CD8-positive, alpha-beta memory T cell (primary cell): ENCODE measurements around the gene FBLN1. TPM values are rescaled to one million over a fixed set of nuclear protein-coding genes. Genes with fewer than 3 reads are reported as not detected.
A peak's percentile ranks its signal among the peaks of the same experiment; 100 is the strongest.

ENCODE experiments used
- CTCF ChIA-PET: fragments of 350-600 bp; sonication (Branson Sonifier 250); formaldehyde crosslinking; loops from one replicate; lab custom pipeline; 2021; ENCODE audit warnings: antibody characterized with exemption; lab: Charles Lee
- POLR2A ChIA-PET: fragments of 350-600 bp; sonication (Branson Sonifier 250); formaldehyde crosslinking; loops from one replicate; lab custom pipeline; 2021; ENCODE audit warnings: antibody characterized with exemption; lab: Charles Lee
- DNase-seq, 5 donors: peaks; one replicate each; pipeline versions ENCODE4 v3.0.0 to v3.0.0-alpha.2; 2020 to 2022; ENCODE audit warnings: mixed read lengths in 1 of 5
- H3K27ac ChIP-seq: one replicate; pipeline ENCODE4 v1.7.0; 2013; ENCODE audit warnings: low read depth, mild to moderate bottlenecking, low read length, moderate library complexity
- H3K27me3 ChIP-seq: 2 replicates; pipeline ENCODE4 v1.7.0; 2013; ENCODE audit warnings: low read length, mild to moderate bottlenecking; ENCODE audit not compliant: insufficient read depth, poor library complexity, severe bottlenecking
- H3K36me3 ChIP-seq: 2 replicates; pipeline ENCODE4 v1.7.0; 2013; ENCODE audit warnings: mild to moderate bottlenecking, low read length, moderate library complexity; ENCODE audit not compliant: insufficient read depth
- H3K4me1 ChIP-seq: 2 replicates; pipeline ENCODE4 v1.7.0; 2013; ENCODE audit warnings: mild to moderate bottlenecking, low read length, moderate library complexity; ENCODE audit not compliant: insufficient read depth
- H3K4me3 ChIP-seq: 2 replicates; pipeline ENCODE4 v1.7.0; 2013; ENCODE audit warnings: mild to moderate bottlenecking, low read length
- H3K9me3 ChIP-seq: 2 replicates; pipeline ENCODE4 v1.7.0; 2013; ENCODE audit warnings: mild to moderate bottlenecking, low read length
- H3K27ac Mint-ChIP-seq, 8 donors: one replicate each; pipeline ENCODE4 v1.8.0; 2020 to 2021; ENCODE audit warnings: mixed read lengths in 8 of 8, mild to moderate bottlenecking in 6 of 8, inconsistent platforms in 3 of 8, moderate library complexity in 3 of 8
- H3K27me3 Mint-ChIP-seq, 2 donors: one replicate each; pipeline ENCODE4 v1.8.0; 2020 to 2021; ENCODE audit warnings: mixed read lengths in 2 of 2, mild to moderate bottlenecking in 1 of 2, moderate library complexity in 1 of 2
- H3K36me3 Mint-ChIP-seq, 3 donors: one replicate each; pipeline ENCODE4 v1.8.0; 2020 to 2021; ENCODE audit warnings: mixed read lengths in 3 of 3, inconsistent platforms in 1 of 3, mild to moderate bottlenecking in 1 of 3
- H3K4me1 Mint-ChIP-seq, 3 donors: one replicate each; pipeline ENCODE4 v1.8.0; 2020 to 2021; ENCODE audit warnings: mixed read lengths in 3 of 3, inconsistent platforms in 1 of 3, mild to moderate bottlenecking in 1 of 3
- H3K4me3 Mint-ChIP-seq, 7 donors: one replicate each; pipeline ENCODE4 v1.8.0; 2020 to 2021; ENCODE audit warnings: mixed read lengths in 7 of 7, mild to moderate bottlenecking in 6 of 7, moderate library complexity in 4 of 7, inconsistent platforms in 2 of 7
- H3K9me3 Mint-ChIP-seq, 5 donors: one replicate each; pipeline ENCODE4 v1.8.0; 2020 to 2022; ENCODE audit warnings: mixed read lengths in 5 of 5, mild to moderate bottlenecking in 3 of 5, moderate library complexity in 2 of 5, inconsistent platforms in 1 of 5
- polyA plus RNA-seq: library from polyadenylated mRNA; unstranded; fragments of 300-500 nt; fragmentation: Illumina TruSeq; gene quantifications from one replicate; pipeline ENCODE4 v1.2.3, GENCODE V29; 2021
- total RNA-seq, 2 experiments: library from RNA; stranded (reverse); gene quantifications; one replicate each; pipeline ENCODE4 v1.2.3, GENCODE V29; 2021

The FBLN1 gene
- total and polyA plus RNA-seq, 3 experiments from 2014 or later = not detected

- DNase-seq = no peak
- Histone ChIP-seq H3K9me3 (no peaks in the 10 kb centered on the region), H3K4me3 (no peak overlapping the region), H3K36me3 (no peaks in the 10 kb centered on the region), H3K4me1 (no peaks in the 10 kb centered on the region), H3K27me3 (no peaks in the 10 kb centered on the region), H3K27ac (no peak overlapping the region)
- H3K4me3 Mint-ChIP-seq = no peak overlapping the region
- H3K36me3 Mint-ChIP-seq = no peaks in the 10 kb centered on the region
- CTCF ChIA-PET = no interaction called here
- H3K27ac Mint-ChIP-seq = no peak overlapping the region
- no peaks in the 10 kb centered on the region for H3K4me1 Mint-ChIP-seq
- POLR2A ChIA-PET = no interaction called here
- H3K27me3 Mint-ChIP-seq = peaks cover 1 to 13% of the 10 kb centered on the region in 2 donors
- H3K9me3 Mint-ChIP-seq = peaks cover 0 to 2% (median 0%) of the 10 kb centered on the region in 5 donors
Observed at GRCh38 chr22:45594123-45594941, 91.6 kb downstream of the FBLN1 start.

- Histone ChIP-seq H3K27me3 (no peaks in the 10 kb centered on the region), H3K4me3 (no peak overlapping the region), H3K36me3 (no peaks in the 10 kb centered on the region), H3K9me3 (no peaks in the 10 kb centered on the region), H3K4me1 (no peaks in the 10 kb centered on the region), H3K27ac (no peak overlapping the region)
- H3K4me3 Mint-ChIP-seq = no peak overlapping the region
- H3K4me1 Mint-ChIP-seq = no peaks in the 10 kb centered on the region
- ChIA-PET CTCF (no interaction called here), POLR2A (no interaction called here)
- DNase-seq = no peak
- H3K36me3 Mint-ChIP-seq = no peaks in the 10 kb centered on the region
- H3K27me3 Mint-ChIP-seq = peaks cover 3 to 26% of the 10 kb centered on the region in 2 donors
- H3K9me3 Mint-ChIP-seq = peaks cover 0 to 2% (median 0%) of the 10 kb centered on the region in 5 donors
- no peak overlapping the region for H3K27ac Mint-ChIP-seq
Observed at GRCh38 chr22:45597460-45598192, 94.9 kb downstream of the FBLN1 start.

GRCh38 chr22:45598596-45599217 lies 96.0 kb downstream of the FBLN1 start:
- H3K4me1 Mint-ChIP-seq = no peaks in the 10 kb centered on the region
- no peaks in the 10 kb centered on the region for H3K27me3 ChIP-seq
- no peak overlapping the region for H3K4me3 ChIP-seq
- ChIA-PET POLR2A (no interaction called here), CTCF (interaction anchor here (0.6 kb wide), 1 partner anchor 157 kb away, joined by 4 read pairs; no protein-coding TSS in a partner anchor)
- H3K27me3 Mint-ChIP-seq = peaks cover 4 to 24% of the 10 kb centered on the region in 2 donors
- no peaks in the 10 kb centered on the region for H3K9me3 ChIP-seq
- no peaks in the 10 kb centered on the region for H3K4me1 ChIP-seq
- H3K27ac ChIP-seq = no peak overlapping the region
- H3K4me3 Mint-ChIP-seq = no peak overlapping the region
- no peaks in the 10 kb centered on the region for H3K36me3 Mint-ChIP-seq
- H3K27ac Mint-ChIP-seq = no peak overlapping the region
- peaks cover 0 to 2% (median 0%) of the 10 kb centered on the region in 5 donors for H3K9me3 Mint-ChIP-seq
- no peaks in the 10 kb centered on the region for H3K36me3 ChIP-seq
- DNase-seq = no peak

- DNase-seq = no peak
- Mint-ChIP-seq H3K27ac (peak overlapping the region in 1 of 8 donors; percentile 32), H3K9me3 (peaks cover 0 to 2% (median 0%) of the 10 kb centered on the region in 5 donors), H3K27me3 (peaks cover 4 to 22% of the 10 kb centered on the region in 2 donors), H3K4me1 (no peaks in the 10 kb centered on the region), H3K4me3 (no peak overlapping the region), H3K36me3 (no peaks in the 10 kb centered on the region)
- H3K27ac ChIP-seq = no peak overlapping the region
- H3K4me3 ChIP-seq = no peak overlapping the region
- H3K36me3 ChIP-seq = no peaks in the 10 kb centered on the region
- H3K9me3 ChIP-seq = no peaks in the 10 kb centered on the region
- POLR2A ChIA-PET = no interaction called here
- no peaks in the 10 kb centered on the region for H3K27me3 ChIP-seq
- H3K4me1 ChIP-seq = no peaks in the 10 kb centered on the region
- CTCF ChIA-PET = no interaction called here
Observed at GRCh38 chr22:45599836-45600577, 97.3 kb downstream of the FBLN1 start.

GRCh38 chr22:45600790-45601730 lies 98.4 kb downstream of the FBLN1 start:
- no peak overlapping the region for H3K4me3 ChIP-seq
- peak overlapping the region in 1 of 8 donors; percentile 24 for H3K27ac Mint-ChIP-seq
- no peak overlapping the region for H3K27ac ChIP-seq
- H3K4me1 ChIP-seq = no peaks in the 10 kb centered on the region
- ChIA-PET POLR2A (no interaction called here), CTCF (no interaction called here)
- peaks cover 3 to 26% of the 10 kb centered on the region in 2 donors for H3K27me3 Mint-ChIP-seq
- H3K4me3 Mint-ChIP-seq = no peak overlapping the region
- no peaks in the 10 kb centered on the region for H3K4me1 Mint-ChIP-seq
- H3K9me3 ChIP-seq = no peaks in the 10 kb centered on the region
- no peak for DNase-seq
- no peaks in the 10 kb centered on the region for H3K27me3 ChIP-seq
- H3K36me3 Mint-ChIP-seq = no peaks in the 10 kb centered on the region
- H3K36me3 ChIP-seq = no peaks in the 10 kb centered on the region
- H3K9me3 Mint-ChIP-seq = no peaks in the 10 kb centered on the region

GRCh38 chr22:45602004-45602733 lies 99.5 kb downstream of the FBLN1 start:
- no peaks in the 10 kb centered on the region for H3K27me3 ChIP-seq
- peaks cover 5 to 31% of the 10 kb centered on the region in 2 donors for H3K27me3 Mint-ChIP-seq
- no peaks in the 10 kb centered on the region for H3K4me1 ChIP-seq
- no peaks in the 10 kb centered on the region for H3K36me3 Mint-ChIP-seq
- DNase-seq = no peak
- H3K36me3 ChIP-seq = no peaks in the 10 kb centered on the region
- H3K9me3 ChIP-seq = no peaks in the 10 kb centered on the region
- no peak overlapping the region for H3K4me3 Mint-ChIP-seq
- no peak overlapping the region for H3K27ac Mint-ChIP-seq
- ChIA-PET POLR2A (no interaction called here), CTCF (no interaction called here)
- no peaks in the 10 kb centered on the region for H3K9me3 Mint-ChIP-seq
- no peak overlapping the region for H3K4me3 ChIP-seq
- H3K27ac ChIP-seq = no peak overlapping the region
- no peaks in the 10 kb centered on the region for H3K4me1 Mint-ChIP-seq
